Kidney (tissue), 14 donors: Measurements from ENCODE around the gene OSER1. TPM values are rescaled to one million over a fixed set of nuclear protein-coding genes. Genes with fewer than 3 reads are reported as not detected.

ENCODE experiments used
- DNase-seq, 5 donors: peaks; one replicate each; pipeline ENCODE4 v3.0.0-alpha.2; 2013 to 2020
- FAIRE-seq: peaks from 2 replicates; lab custom pipeline; 2012; peaks lifted over from hg19 to GRCh38; lab: Jason Lieb, UNC
- H3K27ac ChIP-seq, 2 donors: one replicate each; pipeline ENCODE4 v1.7.0; 2013; ENCODE audit warnings: low read depth in 2 of 2, low read length in 2 of 2, inconsistent platforms in 1 of 2
- H3K27me3 ChIP-seq: one replicate; pipeline ENCODE4 v1.7.1; 2013; ENCODE audit warnings: low read length, inconsistent platforms; ENCODE audit not compliant: control insufficient read depth, insufficient read depth
- H3K36me3 ChIP-seq, 3 donors: one replicate each; pipeline versions ENCODE4 v1.7.0 to v1.7.1; 2013; ENCODE audit warnings: low read length in 3 of 3, control low read depth in 1 of 3, inconsistent platforms in 1 of 3; ENCODE audit not compliant: insufficient read depth in 3 of 3, control insufficient read depth in 2 of 3
- H3K4me1 ChIP-seq, 3 donors: one replicate each; pipeline versions ENCODE4 v1.7.0 to v1.7.1; 2013; ENCODE audit warnings: low read length in 3 of 3, inconsistent platforms in 1 of 3, low read depth in 1 of 3; ENCODE audit not compliant: control insufficient read depth in 2 of 3, insufficient read depth in 2 of 3
- H3K4me3 ChIP-seq, 3 donors: one replicate each; pipeline versions ENCODE4 v1.7.0 to v1.8.1; 2013; ENCODE audit warnings: low read length in 3 of 3, control low read depth in 1 of 3, inconsistent platforms in 1 of 3
- H3K9ac ChIP-seq, 3 donors: one replicate each; pipeline versions ENCODE4 v1.7.0 to v1.7.1; 2013; ENCODE audit warnings: low read length in 3 of 3, control low read depth in 1 of 3, inconsistent platforms in 1 of 3
- H3K9me3 ChIP-seq, 3 donors: one replicate each; pipeline versions ENCODE4 v1.7.0 to v1.7.1; 2013; ENCODE audit warnings: low read length in 3 of 3, control low read depth in 1 of 3, inconsistent platforms in 1 of 3; ENCODE audit not compliant: control insufficient read depth in 2 of 3, insufficient read depth in 1 of 3
- intact Hi-C: fragments of 100-400 bp; cut with DNase I; formaldehyde crosslinking; loops from one replicate; pipeline ENCODE4 v1.11.1; 2022
- polyA plus RNA-seq: library from polyadenylated mRNA; stranded (reverse); fragments of 350-450 nt; fragmentation: Illumina TruSeq; extraction: RNeasy Lipid Tissue Mini Kit (QIAGEN cat#74804); gene quantifications from one replicate; pipeline ENCODE4 v1.2.3, GENCODE V29; 2014; ENCODE audit warnings: low read depth, low replicate concordance; ENCODE audit not compliant: insufficient read depth
- total RNA-seq: library from RNA; stranded (reverse); fragmentation: NEBNext Ultra II Directional; extraction: Animal tissue kit (Norgen Biotek cat#: 25700); gene quantifications from one replicate; pipeline ENCODE4 v1.2.1, GENCODE V29; 2021
- TF ChIP-seq, protein P1 (sequence below): IDR thresholded peaks from 3 replicates; pipeline ENCODE4 v1.5.1; 2012; ENCODE audit warnings: mild to moderate bottlenecking, moderate library complexity, borderline replicate concordance; ENCODE audit not compliant: insufficient read depth; ENCODE audit errors: extremely low read depth
- donor health status: control.
- donor health status: control.
- donor health status: control.
- donor health status: control.
- donor health status: control.
- donor health status: DM: yes; HTN: yes; CAD: no.
- donor health status: Normal renal cell carcinoma (clear cell type).

OSER1 gene
- total and polyA plus RNA-seq, 2 donors from 2014 or later: 29.3 to 33.5 TPM

DNA sequence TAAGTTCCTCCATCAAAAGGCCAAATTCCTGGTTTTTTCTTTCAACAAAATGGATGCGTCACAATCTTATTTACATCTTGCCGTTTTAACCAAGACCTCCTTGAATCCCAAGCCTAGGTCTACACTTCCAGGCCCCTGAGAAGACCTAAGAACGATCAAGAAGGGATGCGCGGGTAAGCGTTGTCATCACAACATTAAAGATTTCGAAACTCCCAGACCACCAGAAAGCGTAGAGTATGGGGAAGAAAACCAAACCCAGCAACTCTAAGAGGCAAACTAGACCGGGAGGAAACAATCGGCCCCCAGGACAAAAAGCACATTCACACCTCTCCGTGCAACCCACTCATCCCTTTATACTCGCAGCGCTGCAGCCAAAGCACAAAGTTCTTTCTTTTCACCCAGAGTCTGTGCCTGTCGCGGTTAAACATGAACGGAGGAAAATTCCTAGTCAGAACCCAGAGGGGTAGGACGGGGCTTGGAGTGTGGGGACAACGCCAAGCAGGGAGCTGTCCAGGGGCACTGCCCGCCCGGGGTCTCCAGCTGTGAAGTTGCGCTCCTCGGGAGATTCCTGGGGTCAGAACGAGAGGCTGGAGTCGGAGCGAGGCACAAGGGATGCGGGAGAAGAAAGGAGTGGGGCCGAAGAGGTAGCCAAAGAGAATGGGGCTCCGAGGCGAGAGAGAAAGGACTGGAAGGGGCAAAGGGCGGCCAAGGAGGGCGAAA lies 725 bp downstream of the OSER1 start:
- Histone ChIP-seq H3K27ac (peak overlapping the region; percentile 92 to 96), H3K9ac (peak overlapping the region; percentile 70 to 92 (median 92)), H3K36me3 (peaks cover 0 to 17% (median 3%) of the 10 kb centered on the region in 3 donors), H3K9me3 (no peaks in the 10 kb centered on the region), H3K27me3 (no peaks in the 10 kb centered on the region), H3K4me1 (peaks cover 6 to 13% (median 11%) of the 10 kb centered on the region in 3 donors), H3K4me3 (peak overlapping the region; percentile 83 to 87 (median 86))
- no peak for FAIRE-seq
- peak in 3 of 5 donors; percentile 59 to 71 (median 62) for DNase-seq
- intact Hi-C loops: no loop called here
- TF ChIP-seq, protein P1, sequence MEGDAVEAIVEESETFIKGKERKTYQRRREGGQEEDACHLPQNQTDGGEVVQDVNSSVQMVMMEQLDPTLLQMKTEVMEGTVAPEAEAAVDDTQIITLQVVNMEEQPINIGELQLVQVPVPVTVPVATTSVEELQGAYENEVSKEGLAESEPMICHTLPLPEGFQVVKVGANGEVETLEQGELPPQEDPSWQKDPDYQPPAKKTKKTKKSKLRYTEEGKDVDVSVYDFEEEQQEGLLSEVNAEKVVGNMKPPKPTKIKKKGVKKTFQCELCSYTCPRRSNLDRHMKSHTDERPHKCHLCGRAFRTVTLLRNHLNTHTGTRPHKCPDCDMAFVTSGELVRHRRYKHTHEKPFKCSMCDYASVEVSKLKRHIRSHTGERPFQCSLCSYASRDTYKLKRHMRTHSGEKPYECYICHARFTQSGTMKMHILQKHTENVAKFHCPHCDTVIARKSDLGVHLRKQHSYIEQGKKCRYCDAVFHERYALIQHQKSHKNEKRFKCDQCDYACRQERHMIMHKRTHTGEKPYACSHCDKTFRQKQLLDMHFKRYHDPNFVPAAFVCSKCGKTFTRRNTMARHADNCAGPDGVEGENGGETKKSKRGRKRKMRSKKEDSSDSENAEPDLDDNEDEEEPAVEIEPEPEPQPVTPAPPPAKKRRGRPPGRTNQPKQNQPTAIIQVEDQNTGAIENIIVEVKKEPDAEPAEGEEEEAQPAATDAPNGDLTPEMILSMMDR: no peak

DNA sequence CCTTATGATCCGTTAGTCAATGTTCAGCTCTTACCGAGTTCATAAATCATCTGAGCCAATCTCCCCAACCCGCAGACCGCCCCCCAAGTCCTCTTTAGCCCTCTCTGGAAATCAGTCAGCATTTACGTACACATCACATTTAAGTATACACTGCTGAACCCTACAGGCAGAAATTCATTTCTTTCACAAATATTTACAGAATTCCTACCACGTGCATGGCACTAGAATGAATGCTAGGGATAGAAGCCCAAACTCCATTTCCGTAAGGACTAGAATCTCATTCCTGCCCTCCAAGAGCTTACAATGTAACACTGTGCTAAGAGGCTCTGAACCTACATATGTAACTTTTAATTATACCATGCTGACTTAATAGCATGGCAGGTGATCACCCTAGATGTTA lies 1.8 kb downstream of the OSER1 start:
- peak overlapping the region; percentile 19 to 92 (median 48) for H3K9ac ChIP-seq
- intact Hi-C loops: no loop called here

DNA sequence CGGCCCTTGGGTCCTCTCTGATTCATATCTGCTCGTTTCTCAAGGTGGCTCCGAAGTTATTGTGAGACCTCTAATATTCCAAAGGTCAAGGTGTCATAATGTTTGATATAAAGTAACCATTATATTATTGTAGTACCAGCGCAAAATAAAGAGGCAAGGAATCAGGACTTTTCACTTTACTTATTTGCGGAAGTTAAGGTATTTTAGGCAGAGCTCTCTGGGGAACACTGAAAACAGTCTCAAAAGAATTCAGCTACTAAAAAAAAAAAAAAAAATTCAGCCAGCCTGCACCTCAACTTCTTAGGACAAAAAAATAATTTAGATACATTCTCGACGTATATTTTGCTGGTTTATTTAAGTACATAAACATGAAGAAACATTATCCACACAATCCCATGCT lies 2.4 kb downstream of the OSER1 start:
- H3K9ac ChIP-seq: no peak overlapping the region
- H3K9me3 ChIP-seq: no peaks in the 10 kb centered on the region
- no peaks in the 10 kb centered on the region for H3K27me3 ChIP-seq
- H3K4me3 ChIP-seq: peak overlapping the region in 2 of 3 donors; percentile 86 to 87
- no peak for DNase-seq
- peaks cover 6 to 13% (median 11%) of the 10 kb centered on the region in 3 donors for H3K4me1 ChIP-seq
- peaks cover 0 to 26% (median 3%) of the 10 kb centered on the region in 3 donors for H3K36me3 ChIP-seq
- intact Hi-C loops: no loop called here
- TF ChIP-seq, protein P1: no peak
- no peak overlapping the region for H3K27ac ChIP-seq
- FAIRE-seq: no peak

More for the DNA sequence above, 1.8 kb downstream of the OSER1 start:
- DNase-seq (no peak), FAIRE-seq (no peak)
- H3K4me1 ChIP-seq: peaks cover 6 to 13% (median 11%) of the 10 kb centered on the region in 3 donors
- no peaks in the 10 kb centered on the region for H3K9me3 ChIP-seq
- H3K27ac ChIP-seq: no peak overlapping the region
- H3K36me3 ChIP-seq: peaks cover 0 to 26% (median 3%) of the 10 kb centered on the region in 3 donors
- no peaks in the 10 kb centered on the region for H3K27me3 ChIP-seq
- H3K4me3 ChIP-seq: peak overlapping the region; percentile 28 to 87 (median 86)
- TF ChIP-seq, protein P1: no peak
